Esophagus squamous epithelium (tissue), 5 donors: ENCODE data around the gene UBE2N. TPM values are rescaled to one million over a fixed set of nuclear protein-coding genes. Genes with fewer than 3 reads are reported as not detected.

Experiments used
- DNase-seq: peaks from one replicate; lab custom pipeline; 2025; lab: John Stamatoyannopoulos, UW
- H3K27ac ChIP-seq, 4 donors: fragments of 200-600 bp; sonication (generic); one replicate each; pipeline ENCODE4 v1.5.1; 2016 to 2019; ENCODE audit warnings: mild to moderate bottlenecking in 1 of 4
- H3K27me3 ChIP-seq, 4 donors: fragments of 200-600 bp; sonication (generic); 1 replicate in 3 of 4; 2 replicates in 1 of 4; pipeline versions ENCODE4 v1.5.1 to v1.6.0; 2017 to 2021; ENCODE audit warnings: antibody characterized with exemption in 1 of 4
- H3K36me3 ChIP-seq, 3 donors: fragments of 200-600 bp; sonication (generic); one replicate each; pipeline ENCODE4 v1.5.1; 2016 to 2019
- H3K4me1 ChIP-seq, 3 donors: fragments of 200-600 bp; sonication (generic); one replicate each; pipeline ENCODE4 v1.5.1; 2017 to 2019
- H3K4me3 ChIP-seq, 4 donors: fragments of 200-600 bp; sonication (generic); 1 replicate in 3 of 4; 2 replicates in 1 of 4; pipeline ENCODE4 v1.5.1; 2016 to 2019; ENCODE audit warnings: mild to moderate bottlenecking in 2 of 4, moderate library complexity in 1 of 4
- H3K9me3 ChIP-seq, 3 donors: fragments of 200-600 bp; sonication (generic); one replicate each; pipeline ENCODE4 v1.5.1; 2016 to 2019
- CTCF ChIP-seq, 6 experiments: fragments of 450-650 bp in 4 of 6; fragments of 200-600 bp in 2 of 6; sonication (generic) in 2 of 6; IDR thresholded peaks; one replicate each; pipeline ENCODE4 v1.5.1; 2016 to 2019; ENCODE audit warnings: antibody characterized with exemption in 6 of 6, mild to moderate bottlenecking in 4 of 6, moderate library complexity in 4 of 6
- POLR2A ChIP-seq, 4 donors: fragments of 450-650 bp; IDR thresholded peaks; one replicate each; pipeline ENCODE4 v1.6.1; 2017; ENCODE audit warnings: antibody characterized with exemption in 4 of 4, mild to moderate bottlenecking in 4 of 4, moderate library complexity in 3 of 4
- WGBS, 2 donors: methylation state at CpG; one replicate each; pipeline ENCODE4 v1.1.5; 2018; 5-methylcytosine and 5-hydroxymethylcytosine counted together
- intact Hi-C: fragments of 100-400 bp; cut with DNase I; formaldehyde crosslinking; loops from one replicate; pipeline ENCODE4 v1.15.0; 2022
- total RNA-seq, 4 donors: library from RNA; depleted of rRNA; stranded (reverse); fragments of >200 nt; gene quantifications; one replicate each; pipeline ENCODE4 v1.1.0, GENCODE V29; 2016
- donor health status: DM: yes; HTN: yes; CAD: no.

The UBE2N gene, protein sequence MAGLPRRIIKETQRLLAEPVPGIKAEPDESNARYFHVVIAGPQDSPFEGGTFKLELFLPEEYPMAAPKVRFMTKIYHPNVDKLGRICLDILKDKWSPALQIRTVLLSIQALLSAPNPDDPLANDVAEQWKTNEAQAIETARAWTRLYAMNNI
- total RNA-seq = 10 to 100 TPM; 32.6 to 52.8 (median 43.3) TPM

DNA sequence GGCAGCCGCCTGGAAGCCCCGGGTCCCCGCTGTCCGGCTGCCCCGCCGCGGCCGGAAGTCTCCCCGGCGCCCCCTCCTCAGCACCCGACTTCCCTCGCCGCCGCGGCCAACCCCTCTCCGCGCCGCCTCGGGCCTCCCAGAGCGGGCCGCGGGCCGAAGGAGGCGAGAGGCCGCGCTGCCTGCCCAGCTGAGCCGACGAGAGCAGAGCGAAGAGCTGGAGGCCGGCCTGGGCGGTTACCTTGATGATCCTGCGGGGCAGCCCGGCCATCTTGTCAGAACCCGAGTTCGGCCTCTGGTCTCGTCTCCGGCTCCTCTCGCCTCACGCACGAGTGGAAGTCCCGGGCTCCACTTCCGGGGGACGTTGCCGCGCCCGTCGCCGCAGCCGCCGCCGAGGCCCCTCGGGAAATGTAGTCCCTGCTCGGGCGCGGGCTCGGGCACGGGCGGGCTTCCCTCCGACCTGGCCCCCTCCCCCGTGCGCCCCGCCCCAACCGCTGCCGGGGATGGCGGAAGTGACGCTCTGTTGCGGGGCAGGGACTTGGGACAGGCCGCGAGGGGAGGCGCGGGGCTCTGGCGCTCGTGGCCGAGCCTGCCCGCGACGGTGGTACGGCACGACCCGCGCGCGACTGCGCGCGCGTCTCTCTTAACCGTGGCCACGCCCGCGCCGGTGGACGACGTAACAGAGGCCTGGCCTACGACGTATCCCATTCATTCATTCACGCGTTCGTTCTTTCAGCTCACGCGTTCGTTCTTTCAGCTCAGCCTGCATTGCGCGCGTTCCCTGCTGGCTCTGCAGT lies at the start of gene UBE2N:
Gene UBE2N (minus strand): TSS at position 331 of the 794 bp plus-strand sequence. CDS start 63 bp downstream, at position 268.
- Histone ChIP-seq H3K27ac (peak within 1 kb of the TSS; percentile 96 to 98 (median 98)), H3K36me3 (no peaks in the 10 kb centered on the region), H3K4me1 (peaks cover 24 to 62% (median 30%) of the 10 kb centered on the region in 3 donors), H3K9me3 (no peaks in the 10 kb centered on the region), H3K4me3 (peak within 1 kb of the TSS; percentile 78 to 99 (median 90)), H3K27me3 (no peaks in the 10 kb centered on the region)
- 0% methylated on average over 6 to 9 of the region's 105 CpGs for WGBS, 2 donors
- peak in 3 of 4 donors; percentile 54 to 85 (median 71) for TF ChIP-seq POLR2A (IDR thresholded peaks at IDR 0.05)
- peak in 1 of 6 experiments; percentile 6 for TF ChIP-seq CTCF (IDR thresholded peaks at IDR 0.05)
- peak; percentile 66 for DNase-seq
- intact Hi-C loops = no loop called here

GRCh38 chr12:93484315-93484981 lies 42.7 kb upstream of the UBE2N start:
- intact Hi-C loops = no loop called here
- peaks cover 0 to 97% (median 22%) of the 10 kb centered on the region in 3 donors for H3K36me3 ChIP-seq
- DNase-seq = no peak
- H3K27ac ChIP-seq = no peak overlapping the region
- no peaks in the 10 kb centered on the region for H3K27me3 ChIP-seq
- 66 to 71% methylated on average over 8 of the region's 8 CpGs for WGBS, 2 donors
- H3K9me3 ChIP-seq = no peaks in the 10 kb centered on the region
- H3K4me3 ChIP-seq = no peak overlapping the region
- no peaks in the 10 kb centered on the region for H3K4me1 ChIP-seq
- TF ChIP-seq CTCF (IDR thresholded peaks at IDR 0.05) (no peak), POLR2A (IDR thresholded peaks at IDR 0.05) (no peak)

GRCh38 chr12:93483151-93483807 lies 41.5 kb upstream of the UBE2N start:
- 83 to 90% methylated on average over 4 of the region's 4 CpGs for WGBS, 2 donors
- intact Hi-C loops = no loop called here

DNA sequence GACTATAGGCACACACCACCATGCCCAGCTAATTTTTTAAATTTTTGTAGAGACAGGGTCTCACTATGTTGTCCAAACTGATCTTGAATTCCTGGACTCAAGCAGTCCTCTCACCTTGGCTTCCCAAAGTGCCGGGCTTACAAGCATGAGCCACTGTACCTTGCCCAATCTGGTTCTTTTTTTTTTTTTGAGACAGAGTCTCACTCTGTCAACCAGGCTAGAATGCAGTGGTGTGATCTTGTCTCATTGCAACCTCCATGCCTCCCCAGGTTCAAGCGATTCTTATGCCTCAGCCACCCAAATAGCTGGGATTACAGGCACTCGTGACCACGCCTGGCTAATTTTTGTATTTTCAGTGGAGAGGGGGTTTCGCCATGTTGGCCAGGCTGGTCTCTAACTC lies 41.0 kb upstream of the UBE2N start:
- WGBS, 2 donors = 87 to 100% methylated on average over 4 of the region's 5 CpGs
- intact Hi-C loops = no loop called here

More at GRCh38 chr12:93483151-93483807, 41.5 kb upstream of the UBE2N start:
- peaks cover 0 to 97% (median 22%) of the 10 kb centered on the region in 3 donors for H3K36me3 ChIP-seq
- no peaks in the 10 kb centered on the region for H3K27me3 ChIP-seq
- H3K4me1 ChIP-seq = no peaks in the 10 kb centered on the region
- H3K27ac ChIP-seq = no peak overlapping the region
- DNase-seq = no peak
- TF ChIP-seq POLR2A (IDR thresholded peaks at IDR 0.05) (no peak), CTCF (IDR thresholded peaks at IDR 0.05) (no peak)
- H3K4me3 ChIP-seq = no peak overlapping the region
- H3K9me3 ChIP-seq = no peaks in the 10 kb centered on the region

More for the DNA sequence above, 41.0 kb upstream of the UBE2N start:
- H3K27me3 ChIP-seq = no peaks in the 10 kb centered on the region
- peaks cover 0 to 97% (median 22%) of the 10 kb centered on the region in 3 donors for H3K36me3 ChIP-seq
- no peak overlapping the region for H3K27ac ChIP-seq
- no peaks in the 10 kb centered on the region for H3K9me3 ChIP-seq
- no peak overlapping the region for H3K4me3 ChIP-seq
- TF ChIP-seq POLR2A (IDR thresholded peaks at IDR 0.05) (no peak), CTCF (IDR thresholded peaks at IDR 0.05) (no peak)
- no peak for DNase-seq
- no peaks in the 10 kb centered on the region for H3K4me1 ChIP-seq
